ENCODE data around the gene LAMTOR1.

LAMTOR1 gene

GRCh38 chr11:72084965-72085364, 18.1 kb downstream of the LAMTOR1 start:
- peaks cover 27% of the 10 kb centered on the region for H3K36me3 ChIP-seq (ENCODE audit: insufficient read depth, low read length)
- peaks cover 3% of the 10 kb centered on the region for H3K79me2 ChIP-seq (ENCODE audit: insufficient read depth, low read length)
- DNase-seq (no peak), ATAC-seq (ENCODE audit: insufficient read depth, low read depth) (no peak)
- H3K4me1 ChIP-seq (ENCODE audit: insufficient read depth, low read length), result peaks cover 14% of the 10 kb centered on the region
- H3K9ac ChIP-seq (ENCODE audit: low read depth, low read length), result no peak overlapping the region
- H3K4me3 ChIP-seq (ENCODE audit: low read depth in 1 of 2, low read length in 2 of 2), result no peak overlapping the region
- no peak overlapping the region for H3K4me2 ChIP-seq (ENCODE audit: insufficient read depth, low read length)
- H2AFZ ChIP-seq (ENCODE audit: low read depth, low read length), result no peak overlapping the region
- no peak for TF ChIP-seq EZH2 (IDR thresholded peaks at IDR 0.05; ENCODE audit: borderline replicate concordance, low read depth, low read length, severe bottlenecking)
- TF ChIP-seq CTCF (IDR thresholded peaks at IDR 0.05; ENCODE audit: borderline replicate concordance, extremely low read depth, low read length, poor library complexity, severe bottlenecking), result no peak
- H3K27ac ChIP-seq (ENCODE audit: low read length), result no peak overlapping the region
- no peaks in the 10 kb centered on the region for H3K9me3 ChIP-seq (ENCODE audit: insufficient read depth, low read length, severe bottlenecking)
- H4K20me1 ChIP-seq (ENCODE audit: insufficient read depth, low read length), result 0 out of 2 replicates have a peak, but pooled peaks cover under 1% of the 10 kb centered on the region
- H3K27me3 ChIP-seq (ENCODE audit: insufficient read depth, low read length, poor library complexity), result no peaks in the 10 kb centered on the region

- H3K27ac ChIP-seq (ENCODE audit: low read length), result no peak overlapping the region
- peaks cover 12% of the 10 kb centered on the region for H3K79me2 ChIP-seq (ENCODE audit: insufficient read depth, low read length)
- ATAC-seq (ENCODE audit: insufficient read depth, low read depth) (no peak), DNase-seq (no peak)
- H3K4me2 ChIP-seq (ENCODE audit: insufficient read depth, low read length), result no peak overlapping the region
- H4K20me1 ChIP-seq (ENCODE audit: insufficient read depth, low read length), result peaks cover 8% of the 10 kb centered on the region; the same call in 1 of the 2 replicates
- TF ChIP-seq EZH2 (IDR thresholded peaks at IDR 0.05; ENCODE audit: borderline replicate concordance, low read depth, low read length, severe bottlenecking) (no peak), CTCF (IDR thresholded peaks at IDR 0.05; ENCODE audit: borderline replicate concordance, extremely low read depth, low read length, poor library complexity, severe bottlenecking) (no peak)
- H3K36me3 ChIP-seq (ENCODE audit: insufficient read depth, low read length), result peaks cover 18% of the 10 kb centered on the region
- H3K9me3 ChIP-seq (ENCODE audit: insufficient read depth, low read length, severe bottlenecking), result no peaks in the 10 kb centered on the region
- H2AFZ ChIP-seq (ENCODE audit: low read depth, low read length), result no peak overlapping the region
- no peaks in the 10 kb centered on the region for H3K27me3 ChIP-seq (ENCODE audit: insufficient read depth, low read length, poor library complexity)
- peaks cover 21% of the 10 kb centered on the region for H3K4me1 ChIP-seq (ENCODE audit: insufficient read depth, low read length)
- H3K9ac ChIP-seq (ENCODE audit: low read depth, low read length), result no peak overlapping the region
- H3K4me3 ChIP-seq (ENCODE audit: low read depth in 1 of 2, low read length in 2 of 2), result no peak overlapping the region
These were observed 19.0 kb downstream of the LAMTOR1 start for GRCh38 chr11:72084076-72084475.

- Histone ChIP-seq H3K79me2 (ENCODE audit: insufficient read depth, low read length) (peaks cover 19% of the 10 kb centered on the region), H2AFZ (ENCODE audit: low read depth, low read length) (no peak overlapping the region), H3K4me3 (ENCODE audit: low read depth in 1 of 2, low read length in 2 of 2) (no peak overlapping the region), H3K4me1 (ENCODE audit: insufficient read depth, low read length) (peaks cover 28% of the 10 kb centered on the region), H3K9ac (ENCODE audit: low read depth, low read length) (no peak overlapping the region), H3K4me2 (ENCODE audit: insufficient read depth, low read length) (no peak overlapping the region), H3K36me3 (ENCODE audit: insufficient read depth, low read length) (peaks cover 16% of the 10 kb centered on the region), H3K27me3 (ENCODE audit: insufficient read depth, low read length, poor library complexity) (no peaks in the 10 kb centered on the region), H4K20me1 (ENCODE audit: insufficient read depth, low read length) (peaks cover 14% of the 10 kb centered on the region), H3K27ac (ENCODE audit: low read length) (no peak overlapping the region), H3K9me3 (ENCODE audit: insufficient read depth, low read length, severe bottlenecking) (no peaks in the 10 kb centered on the region)
- DNase-seq (no peak), ATAC-seq (ENCODE audit: insufficient read depth, low read depth) (no peak)
- TF ChIP-seq CTCF (IDR thresholded peaks at IDR 0.05; ENCODE audit: borderline replicate concordance, extremely low read depth, low read length, poor library complexity, severe bottlenecking) (no peak), EZH2 (IDR thresholded peaks at IDR 0.05; ENCODE audit: borderline replicate concordance, low read depth, low read length, severe bottlenecking) (no peak)
These were observed 19.7 kb downstream of the LAMTOR1 start for GRCh38 chr11:72083414-72083813.
